GM10266 (cell line): ENCODE results near the gene TBCCD1.

Experiments
- DNase-seq: peaks from one replicate; pipeline ENCODE4 v3.0.0; 2012; ENCODE audit errors: extremely low spot score
- CTCF ChIP-seq: IDR thresholded peaks from 2 replicates; pipeline ENCODE4 v1.5.1; 2012; ENCODE audit warnings: mild to moderate bottlenecking, low read depth; ENCODE audit not compliant: control insufficient read depth, insufficient read depth; ENCODE audit errors: missing control alignments

TBCCD1 gene

GRCh38 chr3:186594591-186595113 is 27.5 kb upstream of the TBCCD1 start:
- DNase-seq = no peak
- no peak for TF ChIP-seq CTCF

GRCh38 chr3:186593862-186594261 is 26.7 kb upstream of the TBCCD1 start:
- no peak for TF ChIP-seq CTCF

GRCh38 chr3:186592682-186593081 is 25.5 kb upstream of the TBCCD1 start:
- no peak for TF ChIP-seq CTCF
- DNase-seq = no peak

More at GRCh38 chr3:186593862-186594261, 26.7 kb upstream of the TBCCD1 start:
- no peak for DNase-seq

GRCh38 chr3:186590580-186591295 is 23.6 kb upstream of the TBCCD1 start:
- no peak for TF ChIP-seq CTCF
- no peak for DNase-seq

GRCh38 chr3:186589856-186590579 is 22.9 kb upstream of the TBCCD1 start:
- no peak for TF ChIP-seq CTCF
- DNase-seq = no peak

GRCh38 chr3:186589121-186589520 is 22.0 kb upstream of the TBCCD1 start:
- TF ChIP-seq CTCF = no peak
- DNase-seq = no peak

- no peak for TF ChIP-seq CTCF
- DNase-seq = no peak
Observed at GRCh38 chr3:186588632-186589031, 21.5 kb upstream of the TBCCD1 start.
